HepG2 (cell line): Measurements from ENCODE around the gene KCND3. TPM values are rescaled to one million over a fixed set of nuclear protein-coding genes. Genes with fewer than 3 reads are reported as not detected.

Experiments used
- ATAC-seq: fragments of 200-7000 bp; cut with Tn5 transposase; 3 replicates; pipeline ENCODE4 v1.9.1; 2020; ENCODE audit warnings: mild to moderate bottlenecking, moderate library complexity
- BruUV-seq: library from RNA; stranded (reverse); fragments of 400-500 nt; replicated peaks from 2 replicates; lab custom pipeline; 2021; lab: Mats Ljungman, UMichigan
- CTCF ChIA-PET: fragments of 300-600 bp; formaldehyde crosslinking; extraction: SDS; loops from one replicate; lab custom pipeline; 2021; ENCODE audit warnings: low total read pairs, inconsistent platforms, low intra/inter-chr PET ratio; lab: Yijun Ruan, JAX
- POLR2A ChIA-PET: fragments of 350-600 bp; sonication (Branson Sonifier 250); formaldehyde crosslinking; loops from one replicate; lab custom pipeline; 2020; ENCODE audit warnings: antibody characterized with exemption, inconsistent platforms; lab: Yijun Ruan, JAX
- DNase-seq: peaks from one replicate; pipeline ENCODE4 v3.0.0-alpha.2; 2015; ENCODE audit warnings: low spot score
- FAIRE-seq: peaks from 3 replicates; lab custom pipeline; 2011; peaks lifted over from hg19 to GRCh38; lab: Jason Lieb, UNC
- H2AFZ ChIP-seq: one replicate; pipeline ENCODE4 v1.6.1; 2011; ENCODE audit warnings: low read length, inconsistent platforms
- H3K27ac ChIP-seq: fragments of 300-600 bp; 3 replicates; pipeline ENCODE4 v1.8.0; 2011; ENCODE audit warnings: mixed run types, mild to moderate bottlenecking, mixed read lengths, low read length, inconsistent platforms; ENCODE audit not compliant: insufficient read depth; ENCODE audit errors: extremely low read length
- H3K27me3 ChIP-seq, 2 experiments: fragments of 200-600 bp in 1 of 2; 2 replicates in 1 of 2; 3 replicates in 1 of 2; pipeline versions ENCODE4 v1.6.0 to v1.8.0; 2011; ENCODE audit warnings: low read length in 2 of 2, mild to moderate bottlenecking in 2 of 2, moderate library complexity in 2 of 2, inconsistent platforms in 1 of 2; ENCODE audit not compliant: insufficient read depth in 2 of 2, control insufficient read depth in 1 of 2
- H3K36me3 ChIP-seq, 2 experiments: fragments of 200-600 bp in 1 of 2; replicated peaks in 1 of 2; 2 replicates in 1 of 2; 3 replicates in 1 of 2; pipeline versions ENCODE4 v1.5.1 to v1.8.0; 2011; ENCODE audit warnings: low read length in 2 of 2, inconsistent platforms in 1 of 2; ENCODE audit not compliant: insufficient read depth in 2 of 2, control insufficient read depth in 1 of 2
- H3K4me1 ChIP-seq: 2 replicates; pipeline ENCODE4 v1.5.1; 2012; ENCODE audit warnings: low read length, inconsistent platforms; ENCODE audit not compliant: insufficient read depth
- H3K4me2 ChIP-seq: 2 replicates; pipeline ENCODE4 v1.6.0; 2011; ENCODE audit warnings: low read depth, low read length, inconsistent platforms
- H3K4me3 ChIP-seq, 3 experiments: fragments of 200-600 bp in 1 of 3; sonication (generic), shearing (Covaris generic) in 1 of 3; replicated peaks in 1 of 3; 2 replicates each; pipeline ENCODE4 v1.5.1; 2011 to 2016; ENCODE audit warnings: low read length in 3 of 3, inconsistent platforms in 2 of 3, low read depth in 2 of 3, mild to moderate bottlenecking in 2 of 3, control low read depth in 1 of 3, mixed read lengths in 1 of 3; ENCODE audit not compliant: insufficient read depth in 1 of 3
- H3K79me2 ChIP-seq: one replicate; pipeline ENCODE4 v1.6.1; 2011; ENCODE audit warnings: low read length, inconsistent platforms; ENCODE audit not compliant: insufficient read depth
- H3K9ac ChIP-seq: 2 replicates; pipeline ENCODE4 v1.6.0; 2011; ENCODE audit warnings: mild to moderate bottlenecking, low read depth, low read length, inconsistent platforms; ENCODE audit not compliant: insufficient read depth
- H3K9me3 ChIP-seq: 2 replicates; pipeline ENCODE4 v1.5.1; 2012; ENCODE audit warnings: mild to moderate bottlenecking, low read length
- H4K20me1 ChIP-seq: 2 replicates; pipeline ENCODE4 v1.6.0; 2011; ENCODE audit warnings: inconsistent platforms, mild to moderate bottlenecking, low read length, moderate library complexity; ENCODE audit not compliant: insufficient read depth
- BORCS8-MEF2B ChIP-seq: sonication (generic); formaldehyde crosslinking; IDR thresholded peaks from 2 replicates; pipeline ENCODE4 v1.8.0; 2022; ENCODE audit warnings: mild to moderate bottlenecking, missing genetic modification reagents
- CBX2 ChIP-seq, 2 experiments: fragments of 200-600 bp in 1 of 2; sonication (generic); formaldehyde crosslinking in 1 of 2; IDR thresholded peaks; 2 replicates each; pipeline versions ENCODE4 v1.7.0 to v1.8.1; 2018 to 2022; ENCODE audit warnings: low read depth in 2 of 2, low read length in 1 of 2, mild to moderate bottlenecking in 1 of 2, missing genetic modification reagents in 1 of 2
- ETV5 ChIP-seq: IDR thresholded peaks from 2 replicates; pipeline ENCODE4 v1.6.1; 2018; ENCODE audit warnings: missing biosample characterization, missing genetic modification reagents, inconsistent platforms, borderline replicate concordance
- FLYWCH1 ChIP-seq: sonication (generic); formaldehyde crosslinking; IDR thresholded peaks from 2 replicates; pipeline ENCODE4 v1.8.1; 2023; ENCODE audit warnings: mild to moderate bottlenecking, missing genetic modification reagents
- MEIS2 ChIP-seq: sonication (generic); formaldehyde crosslinking; IDR thresholded peaks from 2 replicates; pipeline ENCODE4 v1.9.0; 2021; ENCODE audit warnings: mild to moderate bottlenecking, missing genetic modification reagents
- MTA1 ChIP-seq: sonication (generic); formaldehyde crosslinking; IDR thresholded peaks from 2 replicates; pipeline ENCODE4 v1.4.0; 2020; ENCODE audit warnings: missing genetic modification reagents, mild to moderate bottlenecking, borderline replicate concordance
- MYNN ChIP-seq: sonication (generic); formaldehyde crosslinking; IDR thresholded peaks from 2 replicates; pipeline ENCODE4 v1.4.0; 2020; ENCODE audit warnings: mild to moderate bottlenecking, low read depth, missing genetic modification reagents
- NFKB2 ChIP-seq: sonication (generic); formaldehyde crosslinking; IDR thresholded peaks from 2 replicates; pipeline ENCODE4 v1.4.0; 2020; ENCODE audit warnings: missing genetic modification reagents, borderline replicate concordance
- RBFOX2 ChIP-seq: fragments of 200-400 bp; formaldehyde crosslinking; IDR thresholded peaks from 2 replicates; pipeline ENCODE4 v1.6.1; 2017; ENCODE audit warnings: low read depth, mild to moderate bottlenecking, low read length
- RNF2 ChIP-seq: fragments of 450-650 bp; conservative IDR thresholded peaks from 2 replicates; pipeline ENCODE4 v1.6.1; 2016; ENCODE audit warnings: low read depth
- SOX13 ChIP-seq, 3 experiments: fragments of 450-650 bp in 1 of 3; sonication (generic) in 1 of 3; formaldehyde crosslinking in 1 of 3; IDR thresholded peaks in 2 of 3; conservative IDR thresholded peaks in 1 of 3; 2 replicates each; pipeline versions ENCODE4 v1.5.0 to v1.6.1; 2016 to 2020; ENCODE audit warnings: antibody characterized with exemption in 1 of 3, mild to moderate bottlenecking in 1 of 3, missing compliant biosample characterization in 1 of 3, missing genetic modification reagents in 1 of 3, moderate library complexity in 1 of 3
- TARDBP ChIP-seq: sonication (generic); formaldehyde crosslinking; IDR thresholded peaks from 2 replicates; pipeline ENCODE4 v1.8.0; 2022; ENCODE audit warnings: mild to moderate bottlenecking, missing genetic modification reagents
- U2AF1 ChIP-seq: fragments of 200-400 bp; formaldehyde crosslinking; optimal IDR thresholded peaks from 2 replicates; pipeline ENCODE3; 2017; ENCODE audit warnings: mild to moderate bottlenecking, low read depth, low read length
- WIZ ChIP-seq: sonication (generic); formaldehyde crosslinking; IDR thresholded peaks from 2 replicates; pipeline ENCODE4 v1.5.1; 2020; ENCODE audit warnings: mild to moderate bottlenecking, missing genetic modification reagents
- ZNF317 ChIP-seq: sonication (generic); formaldehyde crosslinking; IDR thresholded peaks from 2 replicates; pipeline ENCODE4 v1.5.0; 2020; ENCODE audit warnings: mild to moderate bottlenecking, missing genetic modification reagents
- ZNF660 ChIP-seq: sonication (generic); formaldehyde crosslinking; IDR thresholded peaks from 2 replicates; pipeline ENCODE4 v1.5.1; 2020; ENCODE audit warnings: mild to moderate bottlenecking, low read depth, missing genetic modification reagents, borderline replicate concordance
- WGBS: methylation state at CpG from one replicate; pipeline ENCODE4 v1.1.6; 2017; ENCODE audit warnings: low lambda C conversion rate; 5-methylcytosine and 5-hydroxymethylcytosine counted together
- in situ Hi-C: cut with HindIII; loops from 2 replicates; pipeline ENCODE4 v1.10.0; 2017; ENCODE audit warnings: low pct_unique_long_range_greater_than_20kb; ENCODE audit not compliant: extremely low pct_ligation_motif_present
- intact Hi-C: fragments of 100-400 bp; cut with micrococcal nuclease; formaldehyde crosslinking; loops from one replicate; pipeline ENCODE4 v1.10.0; 2022; ENCODE audit not compliant: unreplicated experiment
- polyA plus RNA-seq, 8 experiments: library from polyadenylated mRNA; depleted of rRNA in 3 of 8; stranded (reverse) in 7 of 8; unstranded in 1 of 8; fragments of >200 nt; fragmentation: Illumina TruSeq in 4 of 8; extraction: Trizol in 4 of 8; gene quantifications; 2 replicates each; pipeline versions ENCODE4 v1.2.1 to v1.2.3, GENCODE V29; 2011 to 2016; ENCODE audit warnings: low read depth in 4 of 8, missing spikeins in 1 of 8, mixed read lengths in 1 of 8; ENCODE audit not compliant: insufficient read depth in 1 of 8
- total RNA-seq, 5 experiments: library from RNA; depleted of rRNA; stranded (reverse); fragments of >200 nt; fragmentation: Illumina TruSeq; extraction: Trizol; gene quantifications; 2 replicates each; pipeline ENCODE4 v1.2.3, GENCODE V29; 2016; ENCODE audit warnings: low read depth in 1 of 5
- TF ChIP-seq, protein P1 (sequence below): sonication (generic); formaldehyde crosslinking; IDR thresholded peaks from 2 replicates; pipeline ENCODE4 v1.4.0; 2020; ENCODE audit warnings: missing genetic modification reagents
- TF ChIP-seq, protein P2 (sequence below): IDR thresholded peaks from 2 replicates; pipeline ENCODE4 v1.6.1; 2016; ENCODE audit warnings: control low read depth

Gene KCND3
- total and polyA plus RNA-seq, 2 of the 13 experiments (the other 11 are each of a cell fraction or from before 2014, with no cell fraction given): 0.04 TPM; not detected in 1

DNA sequence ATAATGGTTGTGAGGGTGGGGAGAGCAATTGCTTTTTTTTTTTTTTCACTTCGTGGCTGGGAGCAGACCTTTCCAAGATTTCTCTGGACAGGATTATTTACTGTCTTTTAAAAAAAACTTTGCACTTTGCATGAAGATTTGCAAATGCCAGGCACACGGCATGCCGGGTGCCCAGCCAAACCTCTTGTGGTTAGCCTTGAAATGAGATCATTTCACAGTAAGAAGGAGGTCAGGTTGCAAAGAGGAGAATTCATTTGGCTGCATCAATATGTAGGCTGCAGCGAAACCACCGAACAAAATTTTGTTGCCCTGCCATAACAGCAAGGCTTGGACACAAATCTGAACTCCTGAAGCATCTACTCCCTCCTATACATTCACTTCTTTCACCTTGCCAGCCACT lies 36.5 kb upstream of the KCND3 start:
- Histone ChIP-seq H3K9me3 (no peaks in the 10 kb centered on the region), H2AFZ (no peak overlapping the region), H3K9ac (no peak overlapping the region), H4K20me1 (no peaks in the 10 kb centered on the region), H3K79me2 (no peaks in the 10 kb centered on the region), H3K4me2 (no peak overlapping the region), H3K4me3 (no peak overlapping the region), H3K4me1 (no peaks in the 10 kb centered on the region), H3K36me3 (no peaks in the 10 kb centered on the region), H3K27me3 (no peaks in the 10 kb centered on the region; a peak in 1 of 5 replicates), H3K27ac (no peak overlapping the region)
- ATAC-seq (no peak), DNase-seq (no peak), FAIRE-seq (no peak)
- in situ Hi-C loops (no loop called here), intact Hi-C loops (no loop called here)
- whole genome bisulfite sequencing: 3% methylated on average over 5 of the region's 5 CpGs
- POLR2A ChIA-PET: no interaction called here
- no TSS peak for BruUV-seq
- CTCF ChIA-PET: no interaction called here
- no peak for TF ChIP-seq ZNF317 (CRISPR knock-in tag)
- TF ChIP-seq SOX13 (IDR thresholded peaks at IDR 0.05): no peak
- no peak for TF ChIP-seq SOX13 (CRISPR knock-in tag; conservative IDR thresholded peaks at IDR 0.05 in 1 of 2, IDR thresholded peaks at IDR 0.05 in 1 of 2)
- TF ChIP-seq MYNN: no peak
- no peak for TF ChIP-seq MTA1 (CRISPR knock-in tag)
- TF ChIP-seq NFKB2 (CRISPR knock-in tag): no peak
- TF ChIP-seq ETV5 (CRISPR knock-in tag): no peak
- TF ChIP-seq CBX2 (IDR thresholded peaks at IDR 0.05; ENCODE audit: low read depth, low read length): no peak
- no peak for TF ChIP-seq CBX2 (CRISPR knock-in tag; IDR thresholded peaks at IDR 0.05; ENCODE audit: low read depth)
- no peak for TF ChIP-seq U2AF1
- no peak for TF ChIP-seq RBFOX2
- TF ChIP-seq, protein P1, sequence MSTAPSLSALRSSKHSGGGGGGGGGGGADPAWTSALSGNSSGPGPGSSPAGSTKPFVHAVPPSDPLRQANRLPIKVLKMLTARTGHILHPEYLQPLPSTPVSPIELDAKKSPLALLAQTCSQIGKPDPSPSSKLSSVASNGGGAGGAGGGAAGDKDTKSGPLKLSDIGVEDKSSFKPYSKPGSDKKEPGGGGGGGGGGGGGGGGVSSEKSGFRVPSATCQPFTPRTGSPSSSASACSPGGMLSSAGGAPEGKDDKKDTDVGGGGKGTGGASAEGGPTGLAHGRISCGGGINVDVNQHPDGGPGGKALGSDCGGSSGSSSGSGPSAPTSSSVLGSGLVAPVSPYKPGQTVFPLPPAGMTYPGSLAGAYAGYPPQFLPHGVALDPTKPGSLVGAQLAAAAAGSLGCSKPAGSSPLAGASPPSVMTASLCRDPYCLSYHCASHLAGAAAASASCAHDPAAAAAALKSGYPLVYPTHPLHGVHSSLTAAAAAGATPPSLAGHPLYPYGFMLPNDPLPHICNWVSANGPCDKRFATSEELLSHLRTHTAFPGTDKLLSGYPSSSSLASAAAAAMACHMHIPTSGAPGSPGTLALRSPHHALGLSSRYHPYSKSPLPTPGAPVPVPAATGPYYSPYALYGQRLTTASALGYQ (CRISPR knock-in tag): no peak
- TF ChIP-seq WIZ (CRISPR knock-in tag): no peak
- no peak for TF ChIP-seq FLYWCH1 (CRISPR knock-in tag)
- TF ChIP-seq, protein P2, sequence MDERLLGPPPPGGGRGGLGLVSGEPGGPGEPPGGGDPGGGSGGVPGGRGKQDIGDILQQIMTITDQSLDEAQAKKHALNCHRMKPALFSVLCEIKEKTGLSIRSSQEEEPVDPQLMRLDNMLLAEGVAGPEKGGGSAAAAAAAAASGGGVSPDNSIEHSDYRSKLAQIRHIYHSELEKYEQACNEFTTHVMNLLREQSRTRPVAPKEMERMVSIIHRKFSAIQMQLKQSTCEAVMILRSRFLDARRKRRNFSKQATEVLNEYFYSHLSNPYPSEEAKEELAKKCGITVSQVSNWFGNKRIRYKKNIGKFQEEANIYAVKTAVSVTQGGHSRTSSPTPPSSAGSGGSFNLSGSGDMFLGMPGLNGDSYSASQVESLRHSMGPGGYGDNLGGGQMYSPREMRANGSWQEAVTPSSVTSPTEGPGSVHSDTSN (CRISPR knock-in tag): no peak
- TF ChIP-seq BORCS8-MEF2B: no peak
- TF ChIP-seq TARDBP: no peak
- no peak for TF ChIP-seq MEIS2 (CRISPR knock-in tag)
- TF ChIP-seq ZNF660 (CRISPR knock-in tag): no peak
- no peak for TF ChIP-seq RNF2
